Fibroblast of pulmonary artery (primary cell): ENCODE measurements around the gene GDAP1L1.
A peak's percentile ranks its signal among the peaks of the same experiment; 100 is the strongest.
"Not testable (repeated sequence)": the region's sequence is repeated elsewhere in the genome, so short reads cannot be mapped to it uniquely, and the experiment has no call there.

ENCODE experiments used
- DNase-seq: peaks from one replicate; pipeline ENCODE4 v3.0.0-alpha.2; 2010; ENCODE audit warnings: low read depth
- H3K4me3 ChIP-seq: replicated peaks from 2 replicates; pipeline ENCODE4 v1.5.1; 2011; ENCODE audit warnings: low read depth, mild to moderate bottlenecking, control low read depth, low read length, moderate library complexity
- CTCF ChIP-seq: IDR thresholded peaks from 2 replicates; pipeline ENCODE4 v1.5.1; 2011; ENCODE audit warnings: mild to moderate bottlenecking, control low read depth, low read length, inconsistent platforms; ENCODE audit errors: missing control alignments

GDAP1L1 gene

GRCh38 chr20:44310664-44311639 is 63.8 kb downstream of the GDAP1L1 start, which contains the start of gene FITM2:
FITM2 (minus strand) TSS chr20:44311202; CDS start chr20:44311148, 54 bp downstream.
- peak; percentile 77 for TF ChIP-seq CTCF

GRCh38 chr20:44314870-44315269 is 67.8 kb downstream of the GDAP1L1 start:
- DNase-seq = no peak
- no peak overlapping the region for H3K4me3 ChIP-seq
- no peak for TF ChIP-seq CTCF

More at GRCh38 chr20:44310664-44311639, 63.8 kb downstream of the GDAP1L1 start, which contains the start of gene FITM2:
- H3K4me3 ChIP-seq = peak within 1 kb of the TSS; percentile 95
- DNase-seq = peak; percentile 98

- no peak for TF ChIP-seq CTCF
- H3K4me3 ChIP-seq = no peak overlapping the region
- DNase-seq = no peak
Observed at GRCh38 chr20:44319839-44320422, 72.8 kb downstream of the GDAP1L1 start.

GRCh38 chr20:44324343-44324742 is 77.2 kb downstream of the GDAP1L1 start:
- H3K4me3 ChIP-seq = no peak overlapping the region
- no peak for DNase-seq
- no peak for TF ChIP-seq CTCF

GRCh38 chr20:44326391-44327159 is 79.5 kb downstream of the GDAP1L1 start:
- no peak overlapping the region for H3K4me3 ChIP-seq
- no peak for DNase-seq
- TF ChIP-seq CTCF = no peak

GRCh38 chr20:44327748-44328147 is 80.6 kb downstream of the GDAP1L1 start:
- not testable (repeated sequence) for H3K4me3 ChIP-seq, DNase-seq

GRCh38 chr20:44328428-44328827 is 81.3 kb downstream of the GDAP1L1 start:
- TF ChIP-seq CTCF = no peak
- no peak overlapping the region for H3K4me3 ChIP-seq
- DNase-seq = no peak
